ENCODE measurements around the gene C1R.

C1R gene

DNA sequence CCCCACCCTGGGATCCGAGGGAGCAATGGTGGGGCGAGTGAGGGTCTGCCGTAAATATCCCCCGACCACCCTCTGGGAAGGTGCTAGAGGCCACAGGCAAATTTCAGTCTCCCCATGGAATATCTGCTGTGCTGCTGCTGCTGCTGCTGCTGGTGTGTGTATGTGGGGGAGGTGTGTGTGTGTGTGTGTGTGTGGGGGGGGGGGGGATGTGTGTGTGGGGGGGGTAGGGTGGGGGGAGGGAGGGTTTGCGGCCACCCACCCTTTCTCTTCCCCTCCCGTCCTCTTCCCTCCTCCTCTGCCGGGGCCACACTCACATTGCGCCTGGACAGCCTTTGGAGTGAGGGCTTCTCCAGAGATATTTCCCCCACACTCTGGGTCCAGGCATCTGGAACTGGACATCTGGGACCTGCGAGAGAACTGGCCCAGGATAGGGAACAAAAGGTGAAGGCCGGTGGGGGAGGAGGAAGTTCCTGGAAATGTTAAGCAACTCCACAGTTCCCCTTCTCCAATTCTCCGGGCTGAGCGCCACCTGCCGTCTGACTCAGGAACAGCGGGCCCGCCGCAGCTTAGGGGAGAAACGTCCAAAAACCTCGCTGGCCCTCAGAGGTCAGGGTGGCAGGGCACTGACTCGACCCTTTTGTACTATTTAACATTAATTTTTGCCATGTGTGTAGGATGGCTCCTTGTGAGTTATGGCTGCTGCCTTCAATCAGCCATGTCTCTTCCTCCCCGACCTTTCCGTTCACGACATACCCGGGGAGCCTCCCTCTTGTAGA, 16.7 kb upstream of the C1R start, which contains the start of gene C1RL (continued):
- TF ChIP-seq ZNF792 (tag by site-specific recombination; IDR thresholded peaks at IDR 0.05) (no peak), ZNF324 (tag by site-specific recombination; IDR thresholded peaks at IDR 0.05) (peak; percentile 75; the same call in 1 of the 2 replicates), ZNF830 (tag by site-specific recombination; IDR thresholded peaks at IDR 0.05; ENCODE audit: low read depth) (no peak), ZSCAN16 (tag by site-specific recombination; IDR thresholded peaks at IDR 0.05) (no peak), ZBTB20 (tag by site-specific recombination; IDR thresholded peaks at IDR 0.05) (no peak), ZNF140 (tag by site-specific recombination; IDR thresholded peaks at IDR 0.05) (no peak), KLF9 (tag by site-specific recombination; IDR thresholded peaks at IDR 0.05; ENCODE audit: low read depth) (no peak), ZBTB21 (tag by site-specific recombination; IDR thresholded peaks at IDR 0.05) (no peak), ZNF707 (tag by site-specific recombination; IDR thresholded peaks at IDR 0.05) (no peak), IKZF3 (tag by site-specific recombination; IDR thresholded peaks at IDR 0.05) (peak; percentile 82), ZNF335 (tag by site-specific recombination; conservative IDR thresholded peaks at IDR 0.05) (peak; percentile 31), ZNF610 (tag by site-specific recombination; IDR thresholded peaks at IDR 0.05; ENCODE audit: borderline replicate concordance) (no peak), ZNF292 (tag by site-specific recombination; IDR thresholded peaks at IDR 0.05; ENCODE audit: borderline replicate concordance, low read depth) (no peak), ZNF114 (tag by site-specific recombination; IDR thresholded peaks at IDR 0.05) (no peak), PRDM1 (tag by site-specific recombination; IDR thresholded peaks at IDR 0.05) (no peak), ZNF433 (tag by site-specific recombination; IDR thresholded peaks at IDR 0.05; ENCODE audit: low read depth) (no peak), ZNF544 (tag by site-specific recombination; IDR thresholded peaks at IDR 0.05) (no peak), ZNF768 (tag by site-specific recombination; IDR thresholded peaks at IDR 0.05) (no peak), ZBTB8A (tag by site-specific recombination; IDR thresholded peaks at IDR 0.05) (0 out of 2 replicates have a peak, but pooled peaks have one; percentile 8), ZNF155 (tag by site-specific recombination; IDR thresholded peaks at IDR 0.05) (no peak), GFI1B (tag by site-specific recombination; IDR thresholded peaks at IDR 0.05) (no peak), ZNF658 (tag by site-specific recombination; IDR thresholded peaks at IDR 0.05) (no peak)
- TF ChIP-seq, protein P1, sequence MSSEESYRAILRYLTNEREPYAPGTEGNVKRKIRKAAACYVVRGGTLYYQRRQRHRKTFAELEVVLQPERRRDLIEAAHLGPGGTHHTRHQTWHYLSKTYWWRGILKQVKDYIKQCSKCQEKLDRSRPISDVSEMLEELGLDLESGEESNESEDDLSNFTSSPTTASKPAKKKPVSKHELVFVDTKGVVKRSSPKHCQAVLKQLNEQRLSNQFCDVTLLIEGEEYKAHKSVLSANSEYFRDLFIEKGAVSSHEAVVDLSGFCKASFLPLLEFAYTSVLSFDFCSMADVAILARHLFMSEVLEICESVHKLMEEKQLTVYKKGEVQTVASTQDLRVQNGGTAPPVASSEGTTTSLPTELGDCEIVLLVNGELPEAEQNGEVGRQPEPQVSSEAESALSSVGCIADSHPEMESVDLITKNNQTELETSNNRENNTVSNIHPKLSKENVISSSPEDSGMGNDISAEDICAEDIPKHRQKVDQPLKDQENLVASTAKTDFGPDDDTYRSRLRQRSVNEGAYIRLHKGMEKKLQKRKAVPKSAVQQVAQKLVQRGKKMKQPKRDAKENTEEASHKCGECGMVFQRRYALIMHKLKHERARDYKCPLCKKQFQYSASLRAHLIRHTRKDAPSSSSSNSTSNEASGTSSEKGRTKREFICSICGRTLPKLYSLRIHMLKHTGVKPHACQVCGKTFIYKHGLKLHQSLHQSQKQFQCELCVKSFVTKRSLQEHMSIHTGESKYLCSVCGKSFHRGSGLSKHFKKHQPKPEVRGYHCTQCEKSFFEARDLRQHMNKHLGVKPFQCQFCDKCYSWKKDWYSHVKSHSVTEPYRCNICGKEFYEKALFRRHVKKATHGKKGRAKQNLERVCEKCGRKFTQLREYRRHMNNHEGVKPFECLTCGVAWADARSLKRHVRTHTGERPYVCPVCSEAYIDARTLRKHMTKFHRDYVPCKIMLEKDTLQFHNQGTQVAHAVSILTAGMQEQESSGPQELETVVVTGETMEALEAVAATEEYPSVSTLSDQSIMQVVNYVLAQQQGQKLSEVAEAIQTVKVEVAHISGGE (tag by site-specific recombination; conservative IDR thresholded peaks at IDR 0.05; ENCODE audit: low read depth), result peak; percentile 40
- TF ChIP-seq, protein P2, sequence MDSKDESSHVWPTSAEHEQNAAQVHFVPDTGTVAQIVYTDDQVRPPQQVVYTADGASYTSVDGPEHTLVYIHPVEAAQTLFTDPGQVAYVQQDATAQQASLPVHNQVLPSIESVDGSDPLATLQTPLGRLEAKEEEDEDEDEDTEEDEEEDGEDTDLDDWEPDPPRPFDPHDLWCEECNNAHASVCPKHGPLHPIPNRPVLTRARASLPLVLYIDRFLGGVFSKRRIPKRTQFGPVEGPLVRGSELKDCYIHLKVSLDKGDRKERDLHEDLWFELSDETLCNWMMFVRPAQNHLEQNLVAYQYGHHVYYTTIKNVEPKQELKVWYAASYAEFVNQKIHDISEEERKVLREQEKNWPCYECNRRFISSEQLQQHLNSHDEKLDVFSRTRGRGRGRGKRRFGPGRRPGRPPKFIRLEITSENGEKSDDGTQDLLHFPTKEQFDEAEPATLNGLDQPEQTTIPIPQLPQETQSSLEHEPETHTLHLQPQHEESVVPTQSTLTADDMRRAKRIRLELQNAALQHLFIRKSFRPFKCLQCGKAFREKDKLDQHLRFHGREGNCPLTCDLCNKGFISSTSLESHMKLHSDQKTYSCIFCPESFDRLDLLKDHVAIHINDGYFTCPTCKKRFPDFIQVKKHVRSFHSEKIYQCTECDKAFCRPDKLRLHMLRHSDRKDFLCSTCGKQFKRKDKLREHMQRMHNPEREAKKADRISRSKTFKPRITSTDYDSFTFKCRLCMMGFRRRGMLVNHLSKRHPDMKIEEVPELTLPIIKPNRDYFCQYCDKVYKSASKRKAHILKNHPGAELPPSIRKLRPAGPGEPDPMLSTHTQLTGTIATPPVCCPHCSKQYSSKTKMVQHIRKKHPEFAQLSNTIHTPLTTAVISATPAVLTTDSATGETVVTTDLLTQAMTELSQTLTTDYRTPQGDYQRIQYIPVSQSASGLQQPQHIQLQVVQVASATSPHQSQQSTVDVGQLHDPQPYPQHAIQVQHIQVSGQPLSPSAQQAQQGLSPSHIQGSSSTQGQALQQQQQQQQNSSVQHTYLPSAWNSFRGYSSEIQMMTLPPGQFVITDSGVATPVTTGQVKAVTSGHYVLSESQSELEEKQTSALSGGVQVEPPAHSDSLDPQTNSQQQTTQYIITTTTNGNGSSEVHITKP (tag by site-specific recombination; IDR thresholded peaks at IDR 0.05), result no peak
- TF ChIP-seq, protein P3, sequence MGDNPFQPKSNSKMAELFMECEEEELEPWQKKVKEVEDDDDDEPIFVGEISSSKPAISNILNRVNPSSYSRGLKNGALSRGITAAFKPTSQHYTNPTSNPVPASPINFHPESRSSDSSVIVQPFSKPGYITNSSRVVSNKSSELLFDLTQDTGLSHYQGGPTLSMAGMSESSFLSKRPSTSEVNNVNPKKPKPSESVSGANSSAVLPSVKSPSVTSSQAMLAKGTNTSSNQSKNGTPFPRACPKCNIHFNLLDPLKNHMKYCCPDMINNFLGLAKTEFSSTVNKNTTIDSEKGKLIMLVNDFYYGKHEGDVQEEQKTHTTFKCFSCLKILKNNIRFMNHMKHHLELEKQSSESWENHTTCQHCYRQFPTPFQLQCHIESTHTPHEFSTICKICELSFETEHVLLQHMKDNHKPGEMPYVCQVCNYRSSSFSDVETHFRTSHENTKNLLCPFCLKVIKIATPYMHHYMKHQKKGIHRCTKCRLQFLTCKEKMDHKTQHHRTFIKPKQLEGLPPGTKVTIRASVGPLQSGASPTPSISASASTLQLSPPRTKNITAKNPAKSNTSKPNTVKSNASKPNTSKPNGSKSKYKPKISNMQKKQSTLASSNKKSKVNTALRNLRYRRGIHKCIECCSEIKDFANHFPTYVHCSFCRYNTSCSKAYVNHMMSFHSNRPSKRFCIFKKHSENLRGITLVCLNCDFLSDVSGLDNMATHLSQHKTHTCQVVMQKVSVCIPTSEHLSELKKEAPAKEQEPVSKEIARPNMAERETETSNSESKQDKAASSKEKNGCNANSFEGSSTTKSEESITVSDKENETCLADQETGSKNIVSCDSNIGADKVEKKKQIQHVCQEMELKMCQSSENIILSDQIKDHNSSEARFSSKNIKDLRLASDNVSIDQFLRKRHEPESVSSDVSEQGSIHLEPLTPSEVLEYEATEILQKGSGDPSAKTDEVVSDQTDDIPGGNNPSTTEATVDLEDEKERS (tag by site-specific recombination; IDR thresholded peaks at IDR 0.05), result no peak
